ENCODE data around the gene CYP2D6.
"Not testable (repeated sequence)": the region's sequence is repeated elsewhere in the genome, so short reads cannot be mapped to it uniquely, and the experiment has no call there.

The CYP2D6 gene

GRCh38 chr22:42130182-42130581 lies 428 bp downstream of the CYP2D6 start:
- H3K27me3 ChIP-seq (ENCODE audit: control insufficient read depth, insufficient read depth, low read length), result peaks cover 10% of the 10 kb centered on the region; the same call in 1 of the 2 replicates
- not testable (repeated sequence) for H3K4me1 ChIP-seq (ENCODE audit: control insufficient read depth, insufficient read depth, low read length); H3K4me3 ChIP-seq (ENCODE audit: low read depth, low read length); H3K9me3 ChIP-seq (ENCODE audit: control insufficient read depth, insufficient read depth, low read length); H3K27ac ChIP-seq (ENCODE audit: low read depth, low read length); H3K36me3 ChIP-seq (ENCODE audit: control insufficient read depth, insufficient read depth, low read length); H3K9ac ChIP-seq (ENCODE audit: low read depth, low read length)

GRCh38 chr22:42128776-42129694 lies 1.6 kb downstream of the CYP2D6 start:
- H3K27me3 ChIP-seq (ENCODE audit: control insufficient read depth, insufficient read depth, low read length); H3K36me3 ChIP-seq (ENCODE audit: control insufficient read depth, insufficient read depth, low read length); H3K9me3 ChIP-seq (ENCODE audit: control insufficient read depth, insufficient read depth, low read length); H3K4me1 ChIP-seq (ENCODE audit: control insufficient read depth, insufficient read depth, low read length); H3K27ac ChIP-seq (ENCODE audit: low read depth, low read length); H3K9ac ChIP-seq (ENCODE audit: low read depth, low read length); H3K4me3 ChIP-seq (ENCODE audit: low read depth, low read length): not testable (repeated sequence)

- not testable (repeated sequence) for H3K27me3 ChIP-seq (ENCODE audit: control insufficient read depth, insufficient read depth, low read length); H3K4me1 ChIP-seq (ENCODE audit: control insufficient read depth, insufficient read depth, low read length); H3K9me3 ChIP-seq (ENCODE audit: control insufficient read depth, insufficient read depth, low read length); H3K27ac ChIP-seq (ENCODE audit: low read depth, low read length); H3K9ac ChIP-seq (ENCODE audit: low read depth, low read length); H3K4me3 ChIP-seq (ENCODE audit: low read depth, low read length); H3K36me3 ChIP-seq (ENCODE audit: control insufficient read depth, insufficient read depth, low read length)
These were observed 2.6 kb downstream of the CYP2D6 start for GRCh38 chr22:42128007-42128406.

- Histone ChIP-seq H3K4me1 (ENCODE audit: control insufficient read depth, insufficient read depth, low read length) (no peaks in the 10 kb centered on the region), H3K4me3 (ENCODE audit: low read depth, low read length) (no peak overlapping the region), H3K9me3 (ENCODE audit: control insufficient read depth, insufficient read depth, low read length) (no peaks in the 10 kb centered on the region), H3K27ac (ENCODE audit: low read depth, low read length) (no peak overlapping the region), H3K9ac (ENCODE audit: low read depth, low read length) (no peak overlapping the region), H3K36me3 (ENCODE audit: control insufficient read depth, insufficient read depth, low read length) (no peaks in the 10 kb centered on the region), H3K27me3 (ENCODE audit: control insufficient read depth, insufficient read depth, low read length) (no peaks in the 10 kb centered on the region)
These were observed 3.0 kb downstream of the CYP2D6 start for GRCh38 chr22:42127606-42128005.

DNA sequence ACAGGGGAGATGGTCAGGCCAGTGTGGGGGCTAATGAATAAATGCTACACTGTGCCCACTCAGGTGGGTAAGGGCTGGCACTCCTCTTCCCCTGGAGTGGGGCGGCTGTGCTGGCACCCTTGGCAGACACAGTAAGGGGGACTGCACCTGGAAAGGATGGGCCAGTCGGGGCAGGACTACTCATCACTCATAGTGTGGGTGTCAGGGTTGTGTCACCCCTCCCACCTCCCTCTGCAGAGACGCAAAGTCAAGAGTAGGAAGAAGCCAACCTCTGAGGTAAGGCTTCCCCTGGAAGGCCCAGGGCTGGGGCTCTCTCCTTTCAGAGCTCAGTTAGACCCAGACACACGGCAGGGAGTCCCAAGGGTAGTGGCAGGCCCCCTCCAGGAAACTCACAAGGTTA lies 7.1 kb downstream of the CYP2D6 start:
- H3K4me3 ChIP-seq (ENCODE audit: low read depth, low read length); H3K9ac ChIP-seq (ENCODE audit: low read depth, low read length); H3K9me3 ChIP-seq (ENCODE audit: control insufficient read depth, insufficient read depth, low read length); H3K27ac ChIP-seq (ENCODE audit: low read depth, low read length); H3K36me3 ChIP-seq (ENCODE audit: control insufficient read depth, insufficient read depth, low read length); H3K4me1 ChIP-seq (ENCODE audit: control insufficient read depth, insufficient read depth, low read length); H3K27me3 ChIP-seq (ENCODE audit: control insufficient read depth, insufficient read depth, low read length): not testable (repeated sequence)

DNA sequence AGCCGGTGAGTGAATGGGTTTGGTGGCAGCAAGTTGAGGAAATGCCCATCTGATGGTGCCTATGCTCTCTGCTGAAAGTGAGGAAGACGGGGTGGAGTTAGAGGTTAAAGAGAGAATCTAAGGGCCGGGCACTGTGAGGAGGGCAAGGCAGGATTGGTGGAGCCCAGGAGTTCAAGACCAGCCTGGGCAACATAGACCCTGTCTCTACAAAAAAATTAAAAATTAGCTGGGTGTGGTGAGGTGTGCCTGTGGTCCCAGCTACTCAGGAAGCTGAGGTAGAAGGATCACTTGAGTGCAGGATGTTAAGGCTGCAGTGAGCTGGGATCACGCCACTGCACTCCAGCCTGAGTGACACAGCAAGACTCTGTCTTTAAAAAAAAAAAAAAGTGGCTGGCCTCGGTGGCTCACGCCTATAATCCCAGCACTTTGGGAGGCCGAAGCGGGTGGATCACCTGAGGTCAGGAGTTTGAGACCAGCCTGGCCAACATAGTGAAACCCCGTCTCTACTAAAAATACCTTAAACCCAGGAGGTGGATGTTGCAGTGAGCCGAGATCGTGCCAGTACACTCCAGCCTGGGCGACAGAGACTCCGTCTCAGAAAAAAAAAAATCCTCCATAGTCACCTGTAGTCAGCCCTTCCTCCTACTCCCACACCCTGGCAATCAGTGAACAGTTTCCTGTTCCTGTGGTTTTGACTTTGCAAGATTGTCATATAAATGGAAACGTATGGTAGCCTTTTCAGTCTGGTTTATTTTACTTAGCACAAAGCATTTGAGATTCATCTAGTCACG lies 10.2 kb downstream of the CYP2D6 start:
- not testable (repeated sequence) for H3K27ac ChIP-seq (ENCODE audit: low read depth, low read length); H3K9ac ChIP-seq (ENCODE audit: low read depth, low read length); H3K4me1 ChIP-seq (ENCODE audit: control insufficient read depth, insufficient read depth, low read length)

GRCh38 chr22:42116848-42117424 lies 13.7 kb downstream of the CYP2D6 start:
- Histone ChIP-seq H3K27ac (ENCODE audit: low read depth, low read length) (no peak overlapping the region), H3K27me3 (ENCODE audit: control insufficient read depth, insufficient read depth, low read length) (no peaks in the 10 kb centered on the region), H3K4me1 (ENCODE audit: control insufficient read depth, insufficient read depth, low read length) (no peaks in the 10 kb centered on the region; the same call in 1 of the 2 replicates), H3K4me3 (ENCODE audit: low read depth, low read length) (no peak overlapping the region), H3K9me3 (ENCODE audit: control insufficient read depth, insufficient read depth, low read length) (peaks cover 5% of the 10 kb centered on the region; the same call in 1 of the 2 replicates), H3K9ac (ENCODE audit: low read depth, low read length) (no peak overlapping the region), H3K36me3 (ENCODE audit: control insufficient read depth, insufficient read depth, low read length) (no peaks in the 10 kb centered on the region)

More for the DNA sequence above, 10.2 kb downstream of the CYP2D6 start:
- H3K27me3 ChIP-seq (ENCODE audit: control insufficient read depth, insufficient read depth, low read length); H3K36me3 ChIP-seq (ENCODE audit: control insufficient read depth, insufficient read depth, low read length); H3K4me3 ChIP-seq (ENCODE audit: low read depth, low read length); H3K9me3 ChIP-seq (ENCODE audit: control insufficient read depth, insufficient read depth, low read length): not testable (repeated sequence)

DNA sequence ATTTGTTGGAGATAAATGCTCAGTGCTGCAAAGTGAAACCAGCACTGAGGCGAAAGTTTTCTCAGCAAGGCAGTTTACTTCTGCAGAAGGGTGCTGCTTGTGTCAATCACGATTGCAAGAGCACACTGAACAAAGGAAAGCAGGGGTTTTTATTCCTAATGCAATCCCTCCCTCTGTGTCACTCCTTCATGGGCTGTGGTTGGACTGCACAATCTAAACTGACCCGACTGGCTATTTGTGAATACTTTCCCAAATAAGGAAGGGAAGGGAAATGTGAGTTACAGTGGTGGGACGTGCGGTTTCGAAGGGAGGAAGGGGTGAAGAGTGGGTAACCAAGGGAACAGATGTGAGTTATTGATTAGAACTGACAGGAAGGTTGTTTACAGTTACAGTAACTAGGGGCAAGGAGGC lies 15.2 kb downstream of the CYP2D6 start:
- H3K27me3 ChIP-seq (ENCODE audit: control insufficient read depth, insufficient read depth, low read length); H3K27ac ChIP-seq (ENCODE audit: low read depth, low read length); H3K4me3 ChIP-seq (ENCODE audit: low read depth, low read length); H3K4me1 ChIP-seq (ENCODE audit: control insufficient read depth, insufficient read depth, low read length); H3K9ac ChIP-seq (ENCODE audit: low read depth, low read length); H3K36me3 ChIP-seq (ENCODE audit: control insufficient read depth, insufficient read depth, low read length); H3K9me3 ChIP-seq (ENCODE audit: control insufficient read depth, insufficient read depth, low read length): not testable (repeated sequence)

GRCh38 chr22:42114721-42115120 lies 15.9 kb downstream of the CYP2D6 start:
- Histone ChIP-seq H3K36me3 (ENCODE audit: control insufficient read depth, insufficient read depth, low read length) (no peaks in the 10 kb centered on the region), H3K9me3 (ENCODE audit: control insufficient read depth, insufficient read depth, low read length) (peaks cover 5% of the 10 kb centered on the region; the same call in 1 of the 2 replicates), H3K4me1 (ENCODE audit: control insufficient read depth, insufficient read depth, low read length) (no peaks in the 10 kb centered on the region; the same call in 1 of the 2 replicates), H3K27me3 (ENCODE audit: control insufficient read depth, insufficient read depth, low read length) (no peaks in the 10 kb centered on the region; the same call in 1 of the 2 replicates), H3K4me3 (ENCODE audit: low read depth, low read length) (no peak overlapping the region), H3K27ac (ENCODE audit: low read depth, low read length) (no peak overlapping the region), H3K9ac (ENCODE audit: low read depth, low read length) (no peak overlapping the region)

DNA sequence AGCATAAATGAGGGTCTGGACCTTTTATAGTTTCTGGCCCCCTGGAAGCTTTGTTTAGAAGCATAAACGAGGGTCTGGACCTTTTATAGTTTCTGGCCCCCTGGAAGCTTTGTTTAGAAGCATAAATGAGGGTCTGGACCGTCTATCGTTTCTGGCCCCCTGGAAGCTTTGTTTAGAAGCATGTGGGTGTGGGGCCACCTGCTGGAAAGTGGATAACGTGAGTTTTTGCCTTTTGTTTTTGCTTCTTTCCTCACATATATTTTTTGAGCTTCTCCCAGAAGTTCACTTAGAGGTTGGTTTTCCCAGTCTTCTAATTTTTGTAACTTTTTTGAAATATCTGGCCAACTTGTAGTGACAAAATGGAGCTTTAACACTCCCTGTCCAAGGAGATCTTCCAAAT lies 17.8 kb downstream of the CYP2D6 start:
- H3K27ac ChIP-seq (ENCODE audit: low read depth, low read length); H3K27me3 ChIP-seq (ENCODE audit: control insufficient read depth, insufficient read depth, low read length); H3K4me1 ChIP-seq (ENCODE audit: control insufficient read depth, insufficient read depth, low read length); H3K4me3 ChIP-seq (ENCODE audit: low read depth, low read length); H3K36me3 ChIP-seq (ENCODE audit: control insufficient read depth, insufficient read depth, low read length); H3K9me3 ChIP-seq (ENCODE audit: control insufficient read depth, insufficient read depth, low read length); H3K9ac ChIP-seq (ENCODE audit: low read depth, low read length): not testable (repeated sequence)

DNA sequence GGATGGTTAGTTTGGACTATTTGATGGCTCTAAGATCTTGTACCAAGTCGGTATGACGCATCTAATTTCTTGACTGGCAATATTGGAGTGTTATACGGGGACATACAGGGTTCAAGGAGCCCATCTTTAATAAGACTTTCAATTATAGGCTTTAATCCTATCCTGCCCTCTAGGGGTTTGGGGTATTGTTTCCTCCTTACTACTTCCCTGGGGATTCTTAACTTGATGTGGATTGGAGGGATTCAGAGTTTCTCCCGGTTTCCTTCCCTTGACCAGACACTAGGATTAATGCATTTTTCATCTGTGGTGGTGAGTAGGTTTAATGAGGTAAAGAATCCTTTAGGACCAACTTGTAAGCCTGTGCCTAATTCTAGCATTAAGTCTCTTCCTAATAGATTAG lies 18.8 kb downstream of the CYP2D6 start:
- no peak overlapping the region for H3K27ac ChIP-seq (ENCODE audit: low read depth, low read length)
- no peak overlapping the region for H3K9ac ChIP-seq (ENCODE audit: low read depth, low read length)
- no peaks in the 10 kb centered on the region; the same call in 1 of the 2 replicates for H3K4me1 ChIP-seq (ENCODE audit: control insufficient read depth, insufficient read depth, low read length)
- peaks cover 5% of the 10 kb centered on the region; the same call in 1 of the 2 replicates for H3K9me3 ChIP-seq (ENCODE audit: control insufficient read depth, insufficient read depth, low read length)
- H3K36me3 ChIP-seq (ENCODE audit: control insufficient read depth, insufficient read depth, low read length), result no peaks in the 10 kb centered on the region
- H3K4me3 ChIP-seq (ENCODE audit: low read depth, low read length), result no peak overlapping the region
- no peaks in the 10 kb centered on the region; the same call in 1 of the 2 replicates for H3K27me3 ChIP-seq (ENCODE audit: control insufficient read depth, insufficient read depth, low read length)
